Thyroid gland (tissue), 4 donors: Measurements from ENCODE around the gene SPRR2G. TPM values are rescaled to one million over a fixed set of nuclear protein-coding genes. Genes with fewer than 3 reads are reported as not detected.
"Not testable (repeated sequence)": the region's sequence is repeated elsewhere in the genome, so short reads cannot be mapped to it uniquely, and the experiment has no call there.

Experiments
- DNase-seq, 2 donors: peaks; one replicate each; pipeline ENCODE4 v3.0.0-alpha.2; 2019
- H3K27ac ChIP-seq, 3 donors: fragments of 200-600 bp; sonication (generic); 1 replicate in 2 of 3; 2 replicates in 1 of 3; pipeline ENCODE4 v1.5.1; 2016 to 2019; ENCODE audit warnings: mild to moderate bottlenecking in 1 of 3, moderate library complexity in 1 of 3
- H3K27me3 ChIP-seq: fragments of 200-600 bp; sonication (generic); one replicate; pipeline ENCODE4 v1.5.1; 2019
- H3K36me3 ChIP-seq, 2 donors: fragments of 200-600 bp; sonication (generic); one replicate each; pipeline ENCODE4 v1.5.1; 2016 to 2019
- H3K4me1 ChIP-seq, 2 donors: fragments of 200-600 bp; sonication (generic); one replicate each; pipeline ENCODE4 v1.5.1; 2017 to 2019
- H3K4me3 ChIP-seq, 3 donors: fragments of 200-600 bp; sonication (generic); replicated peaks in 1 of 3; 1 replicate in 2 of 3; 2 replicates in 1 of 3; pipeline ENCODE4 v1.5.1; 2016; ENCODE audit warnings: mild to moderate bottlenecking in 1 of 3
- H3K9me3 ChIP-seq: fragments of 200-600 bp; sonication (generic); one replicate; pipeline ENCODE4 v1.5.1; 2017
- POLR2A ChIP-seq, 2 donors: fragments of 450-650 bp; IDR thresholded peaks; one replicate each; pipeline ENCODE4 v1.6.1; 2017; ENCODE audit warnings: antibody characterized with exemption in 2 of 2, mild to moderate bottlenecking in 2 of 2, moderate library complexity in 1 of 2
- WGBS, 2 donors: methylation state at CpG; one replicate each; pipeline ENCODE4 v1.1.5; 2017; 5-methylcytosine and 5-hydroxymethylcytosine counted together
- intact Hi-C: fragments of 100-400 bp; cut with DNase I; formaldehyde crosslinking; loops from one replicate; pipeline ENCODE4 v1.15.1; 2023
- small RNA-seq: library from RNA; depleted of rRNA; stranded (forward); fragments of <200 nt; gene quantifications from one replicate; pipeline ENCODE3, GENCODE V24; 2016
- total RNA-seq, 4 donors: library from RNA; depleted of rRNA; stranded (reverse); fragments of >200 nt; gene quantifications; one replicate each; pipeline ENCODE4 v1.2.3, GENCODE V29; 2016
- TF ChIP-seq, protein P1 (sequence below), 6 experiments: fragments of 200-600 bp in 3 of 6; fragments of 450-650 bp in 3 of 6; sonication (generic) in 3 of 6; IDR thresholded peaks; one replicate each; pipeline ENCODE4 v1.5.1; 2016 to 2019; ENCODE audit warnings: antibody characterized with exemption in 6 of 6, mild to moderate bottlenecking in 2 of 6, inconsistent platforms in 1 of 6, moderate library complexity in 1 of 6

SPRR2G gene
- total RNA-seq, 4 donors from 2014 or later: not detected

DNA sequence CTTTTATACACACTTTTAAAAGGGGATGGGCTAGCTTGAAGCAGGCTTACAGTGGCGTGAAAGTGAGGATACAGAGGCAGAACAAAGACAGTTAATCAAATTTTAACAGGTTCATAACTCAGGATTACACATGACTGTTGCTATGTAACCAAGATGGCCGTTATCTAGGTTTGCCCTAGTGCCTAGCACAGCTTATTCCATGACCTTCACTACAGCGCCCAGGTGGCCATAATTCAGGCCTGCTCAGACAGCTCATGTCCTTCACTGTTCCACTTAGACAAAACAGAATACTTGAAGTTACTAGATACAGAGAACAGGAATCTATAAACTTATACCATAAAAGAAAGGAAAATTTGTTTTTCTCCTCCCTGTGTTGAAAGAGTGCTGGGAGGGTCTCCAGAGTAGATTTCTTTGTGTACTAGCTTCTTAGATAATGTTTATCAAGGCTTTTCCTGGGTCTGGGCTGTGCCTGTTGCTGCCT lies 31.2 kb downstream of the SPRR2G start:
- H3K9me3 ChIP-seq: no peaks in the 10 kb centered on the region
- 68 to 78% methylated on average over 3 of the region's 3 CpGs for WGBS, 2 donors
- no peak overlapping the region for H3K4me3 ChIP-seq
- H3K27me3 ChIP-seq: no peaks in the 10 kb centered on the region
- no peaks in the 10 kb centered on the region for H3K4me1 ChIP-seq
- no peak for DNase-seq
- H3K36me3 ChIP-seq: no peaks in the 10 kb centered on the region
- intact Hi-C loops: no loop called here
- no peak for TF ChIP-seq POLR2A (IDR thresholded peaks at IDR 0.05)
- TF ChIP-seq, protein P1, sequence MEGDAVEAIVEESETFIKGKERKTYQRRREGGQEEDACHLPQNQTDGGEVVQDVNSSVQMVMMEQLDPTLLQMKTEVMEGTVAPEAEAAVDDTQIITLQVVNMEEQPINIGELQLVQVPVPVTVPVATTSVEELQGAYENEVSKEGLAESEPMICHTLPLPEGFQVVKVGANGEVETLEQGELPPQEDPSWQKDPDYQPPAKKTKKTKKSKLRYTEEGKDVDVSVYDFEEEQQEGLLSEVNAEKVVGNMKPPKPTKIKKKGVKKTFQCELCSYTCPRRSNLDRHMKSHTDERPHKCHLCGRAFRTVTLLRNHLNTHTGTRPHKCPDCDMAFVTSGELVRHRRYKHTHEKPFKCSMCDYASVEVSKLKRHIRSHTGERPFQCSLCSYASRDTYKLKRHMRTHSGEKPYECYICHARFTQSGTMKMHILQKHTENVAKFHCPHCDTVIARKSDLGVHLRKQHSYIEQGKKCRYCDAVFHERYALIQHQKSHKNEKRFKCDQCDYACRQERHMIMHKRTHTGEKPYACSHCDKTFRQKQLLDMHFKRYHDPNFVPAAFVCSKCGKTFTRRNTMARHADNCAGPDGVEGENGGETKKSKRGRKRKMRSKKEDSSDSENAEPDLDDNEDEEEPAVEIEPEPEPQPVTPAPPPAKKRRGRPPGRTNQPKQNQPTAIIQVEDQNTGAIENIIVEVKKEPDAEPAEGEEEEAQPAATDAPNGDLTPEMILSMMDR (IDR thresholded peaks at IDR 0.05): no peak
- H3K27ac ChIP-seq: no peak overlapping the region

- DNase-seq, H3K4me3 ChIP-seq, H3K27ac ChIP-seq, H3K9me3 ChIP-seq, intact Hi-C loops, H3K4me1 ChIP-seq, H3K27me3 ChIP-seq, H3K36me3 ChIP-seq: not testable (repeated sequence)
Measured at GRCh38 chr1:153115264-153115663, 35.4 kb downstream of the SPRR2G start.

DNA sequence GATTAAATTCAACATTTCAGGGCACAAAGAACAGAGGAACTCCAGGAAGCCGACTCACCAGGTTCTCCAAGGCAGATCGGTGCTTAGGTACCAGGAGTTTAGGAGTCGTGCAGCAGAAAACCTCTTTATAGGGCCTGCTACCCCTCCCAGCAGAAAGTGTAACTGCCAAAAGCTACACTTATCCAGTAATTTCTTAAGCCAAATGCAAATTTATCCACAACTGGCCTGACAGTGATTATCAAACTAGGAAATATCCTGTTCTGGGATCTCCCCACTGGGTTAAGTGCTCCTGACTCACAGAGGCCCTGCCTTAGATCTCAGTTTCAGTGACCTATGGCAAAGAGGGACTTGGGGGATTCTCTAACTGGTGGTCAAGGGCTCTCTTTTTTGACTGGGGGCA lies 37.3 kb downstream of the SPRR2G start, which contains the start of gene SPRR2F:
Gene SPRR2F, minus strand, starts transcription at position 101 of the 400 bp plus-strand sequence. CDS start 783 bp downstream, outside the sequence.
- Histone ChIP-seq H3K27ac (no peak within 1 kb of the TSS), H3K4me3 (no peak within 1 kb of the TSS), H3K9me3 (no peaks in the 10 kb centered on the region), H3K4me1 (no peaks in the 10 kb centered on the region), H3K36me3 (no peaks in the 10 kb centered on the region), H3K27me3 (no peaks in the 10 kb centered on the region)
- no peak for TF ChIP-seq POLR2A (IDR thresholded peaks at IDR 0.05)
- TF ChIP-seq, protein P1 (IDR thresholded peaks at IDR 0.05): no peak
- 78 to 80% methylated on average over 3 of the region's 3 CpGs for WGBS, 2 donors
- no peak for DNase-seq
- intact Hi-C loops: no loop called here

- DNase-seq: not testable (repeated sequence)
Measured at GRCh38 chr1:153112454-153112853, 38.2 kb downstream of the SPRR2G start.

DNA sequence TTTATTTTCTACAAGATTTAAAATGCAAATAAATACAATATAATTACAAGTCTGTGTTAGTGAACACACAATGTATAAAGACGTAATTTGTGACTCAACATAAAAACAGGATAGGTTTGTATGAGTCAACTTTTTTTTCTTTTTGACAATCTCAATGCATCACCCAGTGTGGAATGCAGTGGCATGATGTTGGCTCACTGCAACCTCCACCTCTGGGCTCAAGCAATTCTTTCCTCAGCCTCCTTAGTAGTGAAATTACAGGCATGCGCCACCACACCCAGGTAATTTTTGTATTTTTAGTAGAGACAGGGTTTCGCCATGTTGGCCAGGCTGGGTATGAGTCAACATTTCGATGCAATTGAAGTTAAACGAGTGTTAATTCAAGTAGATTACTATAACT lies 50.4 kb downstream of the SPRR2G start:
- Histone ChIP-seq H3K9me3 (no peaks in the 10 kb centered on the region), H3K4me3 (no peak overlapping the region), H3K4me1 (no peaks in the 10 kb centered on the region), H3K27me3 (no peaks in the 10 kb centered on the region), H3K36me3 (no peaks in the 10 kb centered on the region), H3K27ac (no peak overlapping the region)
- no peak for DNase-seq
- intact Hi-C loops: no loop called here
- TF ChIP-seq POLR2A (IDR thresholded peaks at IDR 0.05): no peak
- TF ChIP-seq, protein P1 (IDR thresholded peaks at IDR 0.05): no peak
- WGBS, 2 donors: 92 to 96% methylated on average over 5 of the region's 5 CpGs

More at GRCh38 chr1:153112454-153112853, 38.2 kb downstream of the SPRR2G start:
- H3K27ac ChIP-seq, H3K27me3 ChIP-seq, H3K4me3 ChIP-seq, H3K4me1 ChIP-seq, intact Hi-C loops, H3K36me3 ChIP-seq, H3K9me3 ChIP-seq: not testable (repeated sequence)
- 61 to 82% methylated on average over 5 of the region's 5 CpGs for WGBS, 2 donors

Small RNA genes lying within 50 kb of the gene (small RNA-seq; reads per million reads assigned to genes)
- gene SPRR2C: not detected

Other genes with a start within 250 kb of the SPRR2G start
- not detected for gene IVL, start 242.3 kb downstream of the SPRR2G start, total RNA-seq
- not detected for gene SPRR5, start 203.7 kb downstream of the SPRR2G start, total RNA-seq
- not detected for gene SPRR4, start 180.2 kb downstream of the SPRR2G start, total RNA-seq
- not detected for gene SPRR1A, start 166.8 kb downstream of the SPRR2G start, total RNA-seq
- gene SPRR3, start 149.1 kb downstream of the SPRR2G start, total RNA-seq: not detected
- not detected for gene SPRR1B, start 119.7 kb downstream of the SPRR2G start, total RNA-seq
- gene SPRR2D, start 109.8 kb downstream of the SPRR2G start, total RNA-seq: not detected
- gene SPRR2A, start 93.4 kb downstream of the SPRR2G start, total RNA-seq: not detected
- gene SPRR2B, start 79.3 kb downstream of the SPRR2G start, total RNA-seq: not detected
- not detected for gene SPRR2E, start 56.4 kb downstream of the SPRR2G start, total RNA-seq
- gene SPRR2F, start 37.4 kb downstream of the SPRR2G start, total RNA-seq: not detected
- 1 to 10 TPM in 1 of 4 donors, not detected in 3; 3.6 TPM for gene LELP1, start 52.5 kb upstream of the SPRR2G start, total RNA-seq
- not detected for gene PRR9, start 66.7 kb upstream of the SPRR2G start, total RNA-seq
- gene LORICRIN, start 108.8 kb upstream of the SPRR2G start, total RNA-seq: not detected
- gene PGLYRP3, start 162.1 kb upstream of the SPRR2G start, total RNA-seq: not detected
- not detected for gene PGLYRP4, start 198.0 kb upstream of the SPRR2G start, total RNA-seq
- 100 to 1,000 TPM in 1 of 4 donors, 10 to 100 TPM in 3; 36.2 to 285 (median 66.0) TPM for gene S100A9, start 207.0 kb upstream of the SPRR2G start, total RNA-seq
- not detected for gene S100A12, start 224.7 kb upstream of the SPRR2G start, total RNA-seq
- gene S100A8, start 240.2 kb upstream of the SPRR2G start, total RNA-seq: 10 to 100 TPM in 1 of 4 donors, 1 to 10 TPM in 2, not detected in 1; 2.8 to 35.6 (median 6.2) TPM